Gastrocnemius medialis (tissue), 4 donors: ENCODE results near the gene YIF1B. TPM values are rescaled to one million over a fixed set of nuclear protein-coding genes. Genes with fewer than 3 reads are reported as not detected.

Source experiments
- ATAC-seq, 2 donors: fragments of 150-250 bp; one replicate each; pipeline ENCODE4 v1.9.1; 2016
- DNase-seq, 2 donors: peaks; one replicate each; pipeline ENCODE4 v3.0.0-alpha.2; 2019
- H3K27ac ChIP-seq, 4 donors: fragments of 200-600 bp; sonication (generic); 1 replicate in 1 of 4; 2 replicates in 3 of 4; pipeline ENCODE4 v1.5.1; 2016 to 2018; ENCODE audit warnings: mild to moderate bottlenecking in 2 of 4, moderate library complexity in 1 of 4
- H3K27me3 ChIP-seq, 3 donors: fragments of 200-600 bp; sonication (generic) in 2 of 3; 1 replicate in 1 of 3; 2 replicates in 2 of 3; pipeline versions ENCODE4 v1.5.1 to v1.6.0; 2016 to 2019; ENCODE audit warnings: mild to moderate bottlenecking in 1 of 3, moderate library complexity in 1 of 3
- H3K36me3 ChIP-seq, 2 donors: fragments of 200-600 bp; sonication (generic) in 1 of 2; one replicate each; pipeline ENCODE4 v1.5.1; 2017 to 2018
- H3K4me1 ChIP-seq, 2 donors: fragments of 200-600 bp; sonication (generic) in 1 of 2; one replicate each; pipeline ENCODE4 v1.5.1; 2016 to 2017; ENCODE audit warnings: mild to moderate bottlenecking in 2 of 2
- H3K4me3 ChIP-seq, 4 donors: fragments of 200-600 bp; sonication (generic) in 3 of 4; 1 replicate in 1 of 4; 2 replicates in 3 of 4; pipeline ENCODE4 v1.5.1; 2016 to 2019; ENCODE audit warnings: mild to moderate bottlenecking in 2 of 4
- H3K9me3 ChIP-seq, 3 donors: fragments of 200-600 bp; sonication (generic) in 2 of 3; 1 replicate in 1 of 3; 2 replicates in 2 of 3; pipeline ENCODE4 v1.5.1; 2016 to 2019
- POLR2A ChIP-seq, 2 donors: fragments of 450-650 bp; IDR thresholded peaks; one replicate each; pipeline ENCODE4 v1.6.1; 2017; ENCODE audit warnings: antibody characterized with exemption in 2 of 2, mild to moderate bottlenecking in 2 of 2, moderate library complexity in 2 of 2
- in situ Hi-C, 4 donors: fragments of 200-750 bp; cut with MboI; loops; one replicate each; pipeline versions ENCODE4 v1.15.0 to v1.8.0; 2017; ENCODE audit warnings: low sequenced_read_pairs in 4 of 4
- intact Hi-C: fragments of 100-400 bp; cut with DNase I; formaldehyde crosslinking; loops from one replicate; pipeline ENCODE4 v1.15.1; 2023; ENCODE audit warnings: low total_unique reads
- total RNA-seq, 4 donors: library from RNA; depleted of rRNA; stranded (reverse); fragments of >200 nt; gene quantifications; one replicate each; pipeline versions ENCODE4 v1.1.0 to v1.2.3, GENCODE V29; 2016
- TF ChIP-seq, protein P1 (sequence below), 5 experiments: fragments of 450-650 bp in 3 of 5; fragments of 200-600 bp in 2 of 5; sonication (generic) in 2 of 5; IDR thresholded peaks in 4 of 5; conservative IDR thresholded peaks in 1 of 5; 1 replicate in 4 of 5; 2 replicates in 1 of 5; pipeline ENCODE4 v1.5.1; 2016 to 2019; ENCODE audit warnings: antibody characterized with exemption in 5 of 5, mild to moderate bottlenecking in 3 of 5, moderate library complexity in 3 of 5

YIF1B gene
- total RNA-seq, 4 donors from 2014 or later, result 28.3 to 39.5 (median 31.9) TPM

DNA sequence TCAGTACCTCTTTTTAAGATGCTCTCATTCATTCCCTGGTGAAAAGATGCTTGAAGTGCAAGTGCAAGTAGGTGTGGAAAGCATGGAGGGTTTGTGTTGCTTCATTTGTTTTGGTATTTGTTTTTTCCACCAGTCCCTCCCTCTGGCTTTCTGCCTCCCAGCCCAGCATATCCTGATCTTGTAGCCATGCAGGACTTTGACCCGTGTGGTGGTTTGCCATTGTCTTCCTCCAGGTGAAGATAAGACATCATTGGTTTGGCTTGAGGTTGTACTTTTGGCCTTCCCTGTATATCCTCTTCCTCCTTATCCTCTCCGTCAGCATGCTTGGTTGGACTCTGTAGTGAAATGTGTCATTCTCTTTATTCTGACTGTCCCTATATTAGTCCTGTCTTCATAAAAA is 42.2 kb downstream of the YIF1B start:
- in situ Hi-C loops, result no loop called here
- intact Hi-C loops, result no loop called here
- Histone ChIP-seq H3K4me3 (no peak overlapping the region), H3K9me3 (no peaks in the 10 kb centered on the region), H3K27ac (no peak overlapping the region), H3K27me3 (no peaks in the 10 kb centered on the region), H3K4me1 (peaks cover 0 to 4% of the 10 kb centered on the region in 2 donors), H3K36me3 (no peaks in the 10 kb centered on the region)
- ATAC-seq, result no peak
- DNase-seq, result no peak
- TF ChIP-seq POLR2A (IDR thresholded peaks at IDR 0.05), result no peak
- TF ChIP-seq, protein P1, sequence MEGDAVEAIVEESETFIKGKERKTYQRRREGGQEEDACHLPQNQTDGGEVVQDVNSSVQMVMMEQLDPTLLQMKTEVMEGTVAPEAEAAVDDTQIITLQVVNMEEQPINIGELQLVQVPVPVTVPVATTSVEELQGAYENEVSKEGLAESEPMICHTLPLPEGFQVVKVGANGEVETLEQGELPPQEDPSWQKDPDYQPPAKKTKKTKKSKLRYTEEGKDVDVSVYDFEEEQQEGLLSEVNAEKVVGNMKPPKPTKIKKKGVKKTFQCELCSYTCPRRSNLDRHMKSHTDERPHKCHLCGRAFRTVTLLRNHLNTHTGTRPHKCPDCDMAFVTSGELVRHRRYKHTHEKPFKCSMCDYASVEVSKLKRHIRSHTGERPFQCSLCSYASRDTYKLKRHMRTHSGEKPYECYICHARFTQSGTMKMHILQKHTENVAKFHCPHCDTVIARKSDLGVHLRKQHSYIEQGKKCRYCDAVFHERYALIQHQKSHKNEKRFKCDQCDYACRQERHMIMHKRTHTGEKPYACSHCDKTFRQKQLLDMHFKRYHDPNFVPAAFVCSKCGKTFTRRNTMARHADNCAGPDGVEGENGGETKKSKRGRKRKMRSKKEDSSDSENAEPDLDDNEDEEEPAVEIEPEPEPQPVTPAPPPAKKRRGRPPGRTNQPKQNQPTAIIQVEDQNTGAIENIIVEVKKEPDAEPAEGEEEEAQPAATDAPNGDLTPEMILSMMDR (IDR thresholded peaks at IDR 0.05 in 4 of 5, conservative IDR thresholded peaks at IDR 0.05 in 1 of 5), result no peak

DNA sequence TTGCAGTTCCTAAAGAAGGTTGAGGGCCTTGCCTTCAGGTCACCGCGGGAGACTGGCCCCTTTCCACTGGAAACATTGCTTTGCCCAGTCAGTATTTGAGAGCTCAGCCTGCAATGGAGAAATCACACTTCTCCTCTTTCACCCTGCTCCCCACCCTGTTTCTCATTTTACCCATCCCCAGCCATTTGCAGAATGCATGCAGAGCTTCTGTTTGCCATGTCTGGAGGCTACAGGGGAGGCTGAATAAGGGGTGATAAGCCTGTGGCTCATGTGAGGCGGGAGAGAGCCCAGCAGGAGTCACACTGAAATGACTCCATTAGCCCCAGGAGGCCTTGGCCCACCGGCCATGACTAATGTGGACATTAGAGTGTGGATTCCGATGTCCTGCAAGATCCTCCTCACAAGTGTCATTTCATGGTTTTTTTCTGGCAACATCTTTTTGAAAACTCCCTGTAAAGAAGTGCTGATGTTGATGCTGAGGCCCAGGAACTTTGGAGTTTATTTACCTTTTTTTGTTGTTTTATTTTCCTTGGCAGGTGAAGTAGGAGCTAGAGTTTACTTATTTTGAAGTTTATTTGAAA is 45.1 kb downstream of the YIF1B start:
- in situ Hi-C loops (no loop called here), intact Hi-C loops (no loop called here)
- Histone ChIP-seq H3K4me1 (no peaks in the 10 kb centered on the region), H3K9me3 (no peaks in the 10 kb centered on the region), H3K4me3 (no peak overlapping the region), H3K36me3 (no peaks in the 10 kb centered on the region), H3K27me3 (no peaks in the 10 kb centered on the region), H3K27ac (no peak overlapping the region)
- no peak for TF ChIP-seq POLR2A (IDR thresholded peaks at IDR 0.05)
- TF ChIP-seq, protein P1 (IDR thresholded peaks at IDR 0.05 in 4 of 5, conservative IDR thresholded peaks at IDR 0.05 in 1 of 5), result no peak
- DNase-seq (no peak), ATAC-seq (no peak)

DNA sequence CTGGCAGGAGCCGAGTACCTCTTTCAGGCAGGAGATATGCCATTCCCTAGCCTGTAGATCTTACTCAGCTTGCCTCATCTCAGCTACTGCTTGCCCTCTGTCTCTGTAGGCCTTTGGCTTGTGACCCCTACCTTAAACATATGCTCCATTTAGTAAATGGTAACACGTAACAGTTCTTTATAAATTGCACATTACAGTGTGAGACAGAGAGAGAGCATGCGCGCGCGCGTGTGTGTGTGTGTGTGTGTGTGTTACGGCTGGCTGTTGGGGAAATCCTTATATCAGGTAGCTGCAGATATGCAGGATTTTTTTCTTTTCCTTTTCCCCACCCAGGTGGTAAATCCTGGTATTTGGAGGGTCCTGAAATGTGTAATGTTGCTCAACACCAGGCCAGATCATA is 47.2 kb downstream of the YIF1B start:
- no peak for ATAC-seq
- in situ Hi-C loops (no loop called here), intact Hi-C loops (no loop called here)

DNA sequence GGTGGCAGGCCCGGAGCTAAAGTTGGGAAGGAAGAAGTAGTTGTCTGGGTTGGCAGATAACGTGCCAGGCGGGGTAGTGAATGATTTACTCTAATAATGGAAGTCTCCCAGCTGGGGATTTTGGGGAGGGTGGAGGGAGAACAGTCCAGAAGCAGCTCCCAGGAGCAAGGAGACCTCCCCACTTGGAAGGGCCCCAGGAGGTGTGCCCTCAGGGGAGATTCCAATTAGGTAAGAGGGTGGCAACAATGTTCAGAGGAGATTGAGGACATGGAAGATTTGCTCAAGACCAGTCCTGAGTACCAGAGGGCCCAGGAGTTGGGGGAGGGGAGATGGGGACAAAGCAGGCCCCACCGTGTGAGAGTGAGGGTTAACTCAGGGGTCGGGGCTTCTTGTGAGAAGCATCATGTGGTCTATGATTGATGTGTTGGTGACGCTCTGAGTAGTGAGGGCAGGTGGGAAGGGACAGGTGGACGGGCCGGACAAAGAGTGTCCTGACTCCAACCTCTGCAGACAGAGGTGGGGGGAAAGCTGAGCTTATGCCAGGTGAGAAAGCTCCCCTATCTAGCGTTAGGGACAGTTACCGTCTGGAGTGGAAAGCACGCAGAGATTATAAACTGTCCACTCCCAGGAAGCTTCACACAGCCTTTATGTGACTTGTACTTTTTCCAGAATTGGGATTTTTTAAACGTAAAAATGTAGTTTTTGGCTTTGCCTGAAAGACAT is 47.8 kb downstream of the YIF1B start:
- Histone ChIP-seq H3K4me3 (no peak overlapping the region), H3K27ac (no peak overlapping the region), H3K9me3 (no peaks in the 10 kb centered on the region), H3K4me1 (peaks cover 0 to 4% of the 10 kb centered on the region in 2 donors), H3K36me3 (no peaks in the 10 kb centered on the region), H3K27me3 (peaks cover 16 to 23% (median 18%) of the 10 kb centered on the region in 3 donors)
- TF ChIP-seq, protein P1 (IDR thresholded peaks at IDR 0.05 in 4 of 5, conservative IDR thresholded peaks at IDR 0.05 in 1 of 5), result no peak
- no peak for TF ChIP-seq POLR2A (IDR thresholded peaks at IDR 0.05)
- ATAC-seq, result no peak
- intact Hi-C loops, result no loop called here
- DNase-seq, result no peak
- in situ Hi-C loops, result no loop called here

More for the DNA sequence above, 47.2 kb downstream of the YIF1B start:
- no peak for DNase-seq
- Histone ChIP-seq H3K4me1 (peaks cover 0 to 4% of the 10 kb centered on the region in 2 donors), H3K36me3 (no peaks in the 10 kb centered on the region), H3K4me3 (no peak overlapping the region), H3K27me3 (peaks cover 12 to 18% (median 15%) of the 10 kb centered on the region in 3 donors), H3K27ac (no peak overlapping the region), H3K9me3 (no peaks in the 10 kb centered on the region)
- TF ChIP-seq POLR2A (IDR thresholded peaks at IDR 0.05), result no peak
- TF ChIP-seq, protein P1 (IDR thresholded peaks at IDR 0.05 in 4 of 5, conservative IDR thresholded peaks at IDR 0.05 in 1 of 5), result no peak
